Uterus (tissue), 2 donors: Measurements from ENCODE around the gene ST7.

Source experiments
- POLR2A ChIP-seq, 2 donors: fragments of 450-650 bp; IDR thresholded peaks; one replicate each; pipeline ENCODE4 v1.6.1; 2016; ENCODE audit warnings: antibody characterized with exemption in 2 of 2, mild to moderate bottlenecking in 1 of 2, moderate library complexity in 1 of 2
- TF ChIP-seq, protein P1 (sequence below), 4 experiments: fragments of 200-600 bp in 2 of 4; fragments of 450-650 bp in 2 of 4; sonication (generic) in 2 of 4; IDR thresholded peaks; one replicate each; pipeline ENCODE4 v1.5.1; 2016 to 2019; ENCODE audit warnings: antibody characterized with exemption in 4 of 4, mild to moderate bottlenecking in 2 of 4, moderate library complexity in 1 of 4

- TF ChIP-seq, protein P1, sequence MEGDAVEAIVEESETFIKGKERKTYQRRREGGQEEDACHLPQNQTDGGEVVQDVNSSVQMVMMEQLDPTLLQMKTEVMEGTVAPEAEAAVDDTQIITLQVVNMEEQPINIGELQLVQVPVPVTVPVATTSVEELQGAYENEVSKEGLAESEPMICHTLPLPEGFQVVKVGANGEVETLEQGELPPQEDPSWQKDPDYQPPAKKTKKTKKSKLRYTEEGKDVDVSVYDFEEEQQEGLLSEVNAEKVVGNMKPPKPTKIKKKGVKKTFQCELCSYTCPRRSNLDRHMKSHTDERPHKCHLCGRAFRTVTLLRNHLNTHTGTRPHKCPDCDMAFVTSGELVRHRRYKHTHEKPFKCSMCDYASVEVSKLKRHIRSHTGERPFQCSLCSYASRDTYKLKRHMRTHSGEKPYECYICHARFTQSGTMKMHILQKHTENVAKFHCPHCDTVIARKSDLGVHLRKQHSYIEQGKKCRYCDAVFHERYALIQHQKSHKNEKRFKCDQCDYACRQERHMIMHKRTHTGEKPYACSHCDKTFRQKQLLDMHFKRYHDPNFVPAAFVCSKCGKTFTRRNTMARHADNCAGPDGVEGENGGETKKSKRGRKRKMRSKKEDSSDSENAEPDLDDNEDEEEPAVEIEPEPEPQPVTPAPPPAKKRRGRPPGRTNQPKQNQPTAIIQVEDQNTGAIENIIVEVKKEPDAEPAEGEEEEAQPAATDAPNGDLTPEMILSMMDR (IDR thresholded peaks at IDR 0.05) = peak; percentile 66 to 77 (median 73)
- no peak for TF ChIP-seq POLR2A (IDR thresholded peaks at IDR 0.05)
Observed at GRCh38 chr7:117212969-117213877, 259.9 kb downstream of the ST7 start.
